Right kidney (tissue), 1 donor: Measurements from ENCODE around the gene ABI1.
"Not testable (repeated sequence)": the region's sequence is repeated elsewhere in the genome, so short reads cannot be mapped to it uniquely, and the experiment has no call there.

Experiments
- DNase-seq: peaks from one replicate; pipeline ENCODE4 v3.0.0-alpha.2; 2016

ABI1 gene

GRCh38 chr10:26857553-26857952, 3.2 kb downstream of the ABI1 start:
- DNase-seq = not testable (repeated sequence)

- DNase-seq = no peak
Observed at GRCh38 chr10:26855186-26855585, 5.6 kb downstream of the ABI1 start.

- no peak for DNase-seq
Observed at GRCh38 chr10:26854524-26854923, 6.2 kb downstream of the ABI1 start.

- DNase-seq = no peak
Observed at GRCh38 chr10:26844396-26844975, 16.3 kb downstream of the ABI1 start.

- no peak for DNase-seq
Observed at GRCh38 chr10:26843736-26844135, 17.0 kb downstream of the ABI1 start.

GRCh38 chr10:26841733-26842317, 18.9 kb downstream of the ABI1 start:
- DNase-seq = no peak

- no peak for DNase-seq
Observed at GRCh38 chr10:26840938-26841732, 19.6 kb downstream of the ABI1 start.

- no peak for DNase-seq
Observed at GRCh38 chr10:26839966-26840627, 20.7 kb downstream of the ABI1 start.

GRCh38 chr10:26837139-26837538, 23.6 kb downstream of the ABI1 start:
- no peak for DNase-seq

GRCh38 chr10:26835025-26835424, 25.7 kb downstream of the ABI1 start:
- no peak for DNase-seq

- DNase-seq = no peak
Observed at GRCh38 chr10:26832960-26833359, 27.8 kb downstream of the ABI1 start.

GRCh38 chr10:26831936-26832335, 28.8 kb downstream of the ABI1 start:
- DNase-seq = no peak

- no peak for DNase-seq
Observed at GRCh38 chr10:26829810-26830515, 30.8 kb downstream of the ABI1 start.

- no peak for DNase-seq
Observed at GRCh38 chr10:26824015-26824690, 36.6 kb downstream of the ABI1 start.

GRCh38 chr10:26821699-26822570, 38.8 kb downstream of the ABI1 start:
- DNase-seq = no peak

GRCh38 chr10:26815500-26815899, 45.3 kb downstream of the ABI1 start:
- DNase-seq = no peak

GRCh38 chr10:26810435-26811026, 50.2 kb downstream of the ABI1 start:
- no peak for DNase-seq

- no peak for DNase-seq
Observed at GRCh38 chr10:26809973-26810372, 50.8 kb downstream of the ABI1 start.

- DNase-seq = no peak
Observed at GRCh38 chr10:26807532-26807931, 53.2 kb downstream of the ABI1 start.

GRCh38 chr10:26806557-26806956, 54.2 kb downstream of the ABI1 start:
- DNase-seq = no peak
